ENCODE results near the gene ATAT1. TPM values are rescaled to one million over a fixed set of nuclear protein-coding genes. Genes with fewer than 3 reads are reported as not detected.

The ATAT1 gene
- total and polyA plus RNA-seq, 10 of the 15 experiments (the other 5 are each of a cell fraction or from before 2014, with no cell fraction given) = 1.1 to 14.2 (median 6.9) TPM

- TF ChIP-seq MEF2B (IDR thresholded peaks at IDR 0.05; ENCODE audit: partially characterized antibody, poor library complexity, severe bottlenecking) (peak; percentile 45), NBN (IDR thresholded peaks at IDR 0.05) (peak; percentile 67; the same call in 1 of the 2 replicates), PKNOX1 (IDR thresholded peaks at IDR 0.05) (0 out of 2 replicates have a peak, but pooled peaks have one; percentile 24), RFX5 (IDR thresholded peaks at IDR 0.05; ENCODE audit: low read depth, low read length) (0 out of 2 replicates have a peak, but pooled peaks have one; percentile 14), NR2C1 (IDR thresholded peaks at IDR 0.05) (peak; percentile 61), MAX (IDR thresholded peaks at IDR 0.05; ENCODE audit: low read depth, low read length) (peak; percentile 35; the same call in 1 of the 2 replicates), ZNF207 (IDR thresholded peaks at IDR 0.05; ENCODE audit: borderline replicate concordance) (0 out of 2 replicates have a peak, but pooled peaks have one; percentile 40), CHD1 (IDR thresholded peaks at IDR 0.05; ENCODE audit: low read depth, low read length) (0 out of 2 replicates have a peak, but pooled peaks have one; percentile 36), IKZF2 (IDR thresholded peaks at IDR 0.05) (peak; percentile 65 to 74), ZNF687 (IDR thresholded peaks at IDR 0.05) (peak; percentile 83), IRF4 (IDR thresholded peaks at IDR 0.05; ENCODE audit: low read depth, low read length) (peak; percentile 50; the same call in 1 of the 2 replicates), NR2F1 (conservative IDR thresholded peaks at IDR 0.05) (peak; percentile 58), PAX8 (IDR thresholded peaks at IDR 0.05) (no peak), REST (IDR thresholded peaks at IDR 0.05; ENCODE audit: low read depth, low read length) (0 out of 2 replicates have a peak, but pooled peaks have one; percentile 22), SMARCA5 (IDR thresholded peaks at IDR 0.05) (peak; percentile 82; the same call in 1 of the 2 replicates), LARP7 (IDR thresholded peaks at IDR 0.05) (peak; percentile 69), NFYA (IDR thresholded peaks at IDR 0.05; ENCODE audit: borderline replicate concordance, low read depth, low read length) (no peak), ATF7 (IDR thresholded peaks at IDR 0.05; ENCODE audit: low read depth) (peak; percentile 75), TBL1XR1 (IDR thresholded peaks at IDR 0.05; ENCODE audit: low read depth, low read length) (peak; percentile 49; the same call in 1 of the 2 replicates), IKZF1 (conservative IDR thresholded peaks at IDR 0.05) (peak; percentile 95), MXI1 (IDR thresholded peaks at IDR 0.05; ENCODE audit: low read depth, low read length) (peak; percentile 59)
Observed at GRCh38 chr6:30682143-30683117, 55.8 kb downstream of the ATAT1 start (continued).

Measured in GM12878 (cell line).